Fibroblast of skin of back (primary cell): ENCODE data around the gene NFASC.

Experiments used
- DNase-seq: peaks from one replicate; pipeline ENCODE4 v3.0.0-alpha.2; 2013

The NFASC gene

DNA sequence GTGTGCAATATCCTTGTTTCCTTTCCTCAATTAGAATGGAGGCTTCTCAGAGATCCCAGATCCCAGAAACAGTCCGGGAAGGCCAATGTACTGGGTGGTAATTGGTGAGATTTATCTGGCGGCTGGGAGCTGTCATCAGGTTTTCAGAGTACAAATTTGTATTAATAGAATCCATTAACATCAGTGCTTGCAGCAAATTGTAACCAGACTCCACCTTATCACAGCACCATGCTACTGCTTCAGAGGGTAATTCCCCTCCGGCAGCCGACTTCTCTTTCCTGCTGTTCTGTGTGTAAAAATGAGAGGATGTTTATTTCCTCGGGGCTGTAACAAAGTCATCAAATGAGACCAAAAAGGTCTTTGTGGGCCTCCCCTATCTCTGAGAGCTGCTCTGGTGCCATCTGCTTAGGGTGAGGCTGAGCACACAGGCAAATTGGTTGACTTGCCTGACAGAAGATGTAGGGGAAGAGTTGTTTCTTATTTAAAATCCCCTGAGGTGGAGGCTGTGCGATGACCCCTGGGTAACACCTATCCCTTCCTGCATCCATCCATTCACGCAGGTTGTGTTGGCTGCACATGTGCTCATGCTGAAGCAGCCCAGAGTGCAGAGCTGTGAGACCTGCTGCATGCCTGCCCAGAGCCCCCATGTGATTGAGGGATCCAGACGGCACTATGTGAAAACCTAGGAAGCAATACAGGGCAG, 19.2 kb downstream of the NFASC start:
- DNase-seq: no peak

DNA sequence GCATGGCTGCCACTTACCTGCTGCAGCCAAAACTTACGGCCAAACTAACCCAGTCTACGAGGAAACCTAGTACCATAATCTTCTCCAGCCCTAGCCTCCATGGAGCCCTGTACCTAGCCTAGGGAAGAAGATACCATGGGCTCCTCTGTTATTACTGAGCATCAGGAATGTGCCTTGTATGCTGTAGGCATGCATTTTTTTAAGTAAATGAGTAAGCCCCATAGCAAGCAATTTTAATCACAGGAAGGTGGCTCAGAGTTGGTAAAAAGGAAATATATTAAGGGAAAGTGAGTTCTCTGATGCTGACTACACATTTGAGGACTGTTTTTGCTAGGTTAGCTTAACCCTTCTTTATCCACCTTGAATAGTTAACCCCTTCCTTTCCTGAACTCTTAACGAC, 21.2 kb downstream of the NFASC start:
- DNase-seq: no peak

DNA sequence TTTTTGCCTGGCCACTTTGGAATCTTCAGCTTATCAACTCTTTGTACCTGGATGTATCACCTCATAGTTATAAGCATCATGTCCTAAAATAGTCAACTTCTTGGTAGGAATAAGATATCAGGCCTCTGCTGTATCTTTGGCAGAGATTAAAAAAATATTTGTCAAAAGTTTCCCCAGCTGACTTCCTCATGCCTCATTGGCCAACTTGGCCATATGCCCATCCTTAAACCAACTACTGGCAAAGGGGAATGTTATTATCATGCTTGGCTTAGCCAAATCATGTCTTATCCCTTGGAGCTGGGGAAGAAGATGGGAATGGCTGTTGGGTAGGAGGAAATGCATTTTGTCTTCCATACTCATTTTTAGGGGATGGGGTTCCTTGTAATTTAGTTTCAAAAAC, 23.4 kb downstream of the NFASC start:
- no peak for DNase-seq

DNA sequence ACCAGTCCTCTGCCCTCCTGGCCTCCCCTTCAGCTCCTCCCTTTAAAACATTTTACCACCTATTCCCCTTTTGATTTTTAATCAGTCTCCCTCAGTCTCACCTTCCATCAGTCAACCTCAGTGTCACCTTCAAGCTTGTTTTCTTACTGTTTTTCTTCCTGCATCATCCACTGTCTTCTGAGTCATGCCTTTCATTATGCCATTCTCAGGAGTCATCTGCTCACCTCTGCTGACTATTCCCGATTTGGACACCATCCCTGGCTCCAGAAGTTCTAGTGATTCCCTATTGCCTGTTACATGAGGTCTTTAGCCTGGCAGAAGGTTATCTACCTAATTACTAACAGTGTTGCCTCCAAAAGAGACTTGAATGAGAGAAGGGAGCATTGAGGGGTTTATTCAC, 23.9 kb downstream of the NFASC start:
- DNase-seq: no peak

DNA sequence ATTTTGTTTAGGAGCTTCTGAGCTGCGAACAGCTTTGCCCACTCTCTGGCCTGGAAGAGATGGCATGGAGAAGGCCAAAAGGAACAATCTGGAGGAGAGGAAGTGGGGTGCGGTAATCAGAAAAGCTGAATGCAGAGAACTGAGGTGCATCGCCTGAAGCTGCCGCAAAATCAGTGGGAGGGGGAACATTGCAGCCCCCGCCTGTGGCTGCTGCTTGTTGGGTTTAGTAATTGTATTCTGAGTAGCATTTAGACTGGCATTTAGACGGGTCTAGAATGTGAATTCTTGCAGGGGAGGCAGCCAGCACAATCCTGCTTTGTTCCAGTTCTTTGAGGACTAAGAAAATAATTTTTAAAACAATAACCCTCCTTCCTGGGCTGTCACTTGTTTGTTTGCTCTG, 25.4 kb downstream of the NFASC start:
- DNase-seq: no peak

DNA sequence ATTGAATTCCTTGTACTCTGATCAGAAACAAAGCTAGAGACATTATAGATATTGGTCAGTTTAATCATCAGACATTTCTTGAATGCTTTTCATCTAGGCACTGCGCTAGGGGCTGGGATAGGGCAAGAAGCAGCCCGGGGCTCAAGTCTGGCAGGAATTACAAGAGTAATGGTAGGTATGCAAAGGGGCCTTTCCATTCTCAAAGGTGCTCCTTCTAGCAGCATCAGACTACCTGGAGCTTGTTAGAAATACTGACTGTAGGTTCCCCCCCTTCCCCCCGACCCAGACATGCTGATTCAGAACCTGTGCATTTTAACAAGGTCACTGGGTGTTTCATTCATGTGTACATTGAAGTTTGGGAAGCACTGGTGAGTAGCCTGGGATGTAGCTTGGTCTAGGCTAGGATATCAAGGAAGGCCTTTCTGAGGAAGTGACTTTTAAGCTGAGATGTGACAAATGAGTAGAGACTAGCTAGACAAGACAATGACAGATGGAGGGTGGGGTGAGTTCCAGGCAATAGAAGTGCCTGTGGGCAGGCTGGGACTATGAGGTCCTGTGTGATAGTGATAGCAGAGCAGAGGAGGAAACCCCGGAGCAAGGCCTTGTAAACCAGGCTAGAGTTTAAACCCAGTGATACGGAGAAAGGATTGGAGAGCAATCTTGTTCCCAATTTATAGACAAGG, 26.3 kb downstream of the NFASC start:
- DNase-seq: no peak

DNA sequence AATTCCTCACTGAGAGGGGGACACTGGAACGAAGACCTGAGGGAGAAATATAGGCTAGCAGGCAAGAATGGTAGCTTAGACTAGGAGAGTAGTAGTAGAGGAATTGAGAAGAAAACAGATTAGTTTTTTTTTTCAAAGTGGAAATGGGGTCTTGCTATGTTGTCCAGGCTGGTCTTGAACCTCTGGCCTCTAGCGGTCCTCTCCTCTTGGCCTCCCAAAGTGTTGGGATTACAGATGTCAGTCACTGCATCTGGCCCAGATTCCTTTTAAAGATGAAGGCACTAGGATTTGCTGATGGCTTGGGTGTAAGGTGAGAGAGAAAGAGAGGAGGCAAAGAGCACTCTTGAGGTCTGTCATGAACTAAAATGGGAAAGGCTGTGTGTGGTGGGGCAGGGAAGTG, 30.1 kb downstream of the NFASC start:
- no peak for DNase-seq

DNA sequence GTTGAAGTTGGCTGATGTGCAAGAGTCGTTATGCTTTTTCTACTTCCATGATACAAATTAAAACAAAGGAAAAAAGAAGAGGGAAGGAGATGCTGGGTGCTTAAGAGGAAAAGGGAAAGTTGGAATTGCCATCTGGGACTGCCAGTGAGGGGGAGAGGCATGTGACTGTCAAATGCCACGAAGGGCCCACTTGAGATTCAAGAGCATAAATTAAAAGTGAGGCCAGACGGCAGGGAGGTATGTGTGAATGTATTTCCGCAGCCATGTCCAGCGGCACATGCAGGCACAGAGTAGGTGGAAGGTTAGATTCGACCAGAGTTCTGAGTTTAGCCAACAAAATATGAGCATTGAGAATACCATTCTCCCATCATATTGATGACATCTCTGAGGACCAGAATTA, 32.0 kb downstream of the NFASC start:
- no peak for DNase-seq

DNA sequence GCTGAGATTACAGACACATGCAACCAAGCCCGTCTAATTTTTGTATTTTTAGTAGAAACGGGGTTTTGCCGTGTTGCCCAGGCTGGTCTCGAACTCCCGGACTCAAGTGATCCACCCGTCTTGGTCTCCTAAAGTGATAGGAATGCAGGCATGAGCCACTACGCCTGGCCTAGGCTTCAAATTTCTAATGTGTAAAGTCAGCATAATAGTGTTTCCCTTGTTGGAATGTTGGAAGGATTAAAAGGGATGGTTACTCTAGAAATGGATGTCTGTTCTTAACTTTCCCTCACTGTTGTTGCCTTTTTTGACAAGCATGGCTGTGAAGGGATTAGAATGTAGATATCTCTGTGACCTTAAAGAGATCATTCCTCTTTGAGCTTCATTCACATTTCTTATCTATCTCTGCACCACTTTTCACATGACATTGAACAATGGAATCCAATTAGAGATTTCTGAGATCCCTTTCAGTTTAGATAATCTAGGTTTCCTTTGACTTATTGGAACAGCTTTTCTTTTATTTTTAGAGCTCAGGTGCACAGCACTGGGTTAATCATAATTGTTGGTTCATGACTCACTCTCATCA, 33.7 kb downstream of the NFASC start:
- DNase-seq: no peak

DNA sequence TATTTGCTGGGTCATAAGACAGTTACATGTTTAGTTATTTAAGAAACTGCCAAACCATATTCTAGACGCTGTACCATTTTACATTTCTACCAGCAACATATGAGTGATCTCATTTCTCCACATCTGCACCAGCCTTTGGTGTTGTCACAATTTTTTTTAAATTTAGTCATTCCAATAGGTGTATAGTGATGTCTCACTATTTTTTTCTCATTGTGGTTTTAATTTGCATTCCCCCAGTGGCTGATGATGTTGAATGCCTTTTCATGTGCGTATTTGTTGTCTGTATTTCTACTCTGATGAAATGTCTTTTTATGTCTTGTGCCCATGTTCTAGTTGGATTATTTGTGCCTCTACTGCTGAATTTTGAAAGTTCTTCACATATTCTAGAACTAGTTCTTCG, 38.4 kb downstream of the NFASC start:
- no peak for DNase-seq

DNA sequence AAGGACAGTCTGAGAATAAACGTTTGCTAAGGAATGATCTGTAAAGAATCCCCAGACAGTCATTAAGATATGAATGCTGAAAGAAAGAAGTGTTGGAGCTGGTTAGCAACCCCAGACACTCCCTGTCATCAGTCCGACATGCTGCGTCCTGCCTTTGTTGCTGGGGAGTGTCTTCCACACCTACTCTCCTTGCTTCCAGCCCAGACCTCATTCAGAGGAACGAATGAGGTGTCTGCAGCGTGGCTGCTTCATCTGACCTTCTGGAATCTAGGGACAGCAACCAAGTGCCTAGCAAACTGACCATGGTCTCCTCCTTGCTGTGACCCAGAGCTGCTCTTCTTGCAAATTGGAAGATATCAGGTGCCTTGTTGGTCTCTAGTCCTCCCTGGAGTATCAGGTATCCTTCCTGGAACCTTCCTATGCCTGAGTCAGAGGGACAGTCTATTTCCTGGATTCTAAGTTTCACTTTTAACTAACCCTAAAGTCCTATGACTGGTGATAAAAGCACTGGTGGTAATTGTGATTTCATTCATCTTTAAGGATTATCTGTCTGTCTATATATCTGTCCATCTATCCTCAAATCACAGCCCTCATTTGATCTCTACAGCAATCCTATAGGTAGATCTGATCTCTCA, 45.3 kb downstream of the NFASC start:
- no peak for DNase-seq

DNA sequence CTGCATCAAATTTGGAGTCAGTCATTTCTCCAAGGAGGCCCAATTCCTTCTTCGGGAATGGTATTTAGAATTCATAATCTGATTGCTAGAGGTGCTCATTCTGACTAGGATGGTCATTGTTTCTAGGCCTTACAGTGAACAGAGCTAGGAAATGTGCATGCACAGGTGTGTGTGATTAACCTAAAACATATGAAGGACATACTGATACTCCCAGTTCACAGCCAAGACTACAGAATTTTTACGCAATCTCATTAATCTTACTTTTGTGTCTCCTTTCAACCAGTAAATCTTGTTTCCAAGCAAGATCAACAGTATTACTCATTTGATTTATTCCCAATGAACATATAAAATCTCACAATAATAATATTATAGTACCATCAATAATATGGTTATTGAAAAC, 47.1 kb downstream of the NFASC start:
- DNase-seq: no peak

DNA sequence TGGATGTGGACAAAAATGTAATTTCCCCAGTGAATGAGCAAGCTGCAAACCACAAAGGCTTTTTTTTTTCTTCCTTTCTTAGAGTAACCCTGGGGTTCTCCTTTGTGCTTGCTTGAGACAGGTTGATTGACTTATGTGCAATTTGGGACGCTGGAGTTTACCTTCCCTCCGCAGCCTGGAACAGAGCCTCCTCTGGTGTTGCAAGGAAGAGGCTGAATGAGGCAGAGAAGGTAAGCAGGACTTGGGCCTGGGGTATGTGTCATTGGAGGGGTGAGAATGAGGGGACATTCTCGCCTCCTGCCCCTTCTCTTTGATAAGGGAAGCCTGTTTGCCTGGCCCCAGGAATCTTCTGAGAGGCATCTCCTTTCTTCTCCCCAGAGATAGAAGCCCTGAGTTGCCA, 49.8 kb downstream of the NFASC start:
- DNase-seq: no peak

DNA sequence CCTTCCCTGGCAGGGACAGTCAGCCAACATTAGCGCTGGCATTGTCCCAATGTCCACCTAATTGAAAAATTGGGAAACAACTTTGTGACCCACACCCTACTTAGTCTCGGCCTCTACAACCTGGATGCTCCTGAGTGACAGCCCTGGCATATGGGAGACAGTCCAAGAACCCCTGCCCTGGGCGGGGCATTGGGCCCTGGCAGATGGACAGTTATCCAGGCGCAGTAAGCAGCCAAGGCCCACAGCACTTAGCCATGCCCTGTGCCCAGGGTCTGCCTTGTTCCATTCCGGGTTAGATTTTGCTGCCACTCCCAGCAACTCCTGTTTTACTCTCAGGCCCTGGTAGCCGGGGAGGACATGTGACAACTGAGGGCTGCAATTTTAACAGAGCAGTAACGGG, 50.3 kb downstream of the NFASC start:
- DNase-seq: no peak

DNA sequence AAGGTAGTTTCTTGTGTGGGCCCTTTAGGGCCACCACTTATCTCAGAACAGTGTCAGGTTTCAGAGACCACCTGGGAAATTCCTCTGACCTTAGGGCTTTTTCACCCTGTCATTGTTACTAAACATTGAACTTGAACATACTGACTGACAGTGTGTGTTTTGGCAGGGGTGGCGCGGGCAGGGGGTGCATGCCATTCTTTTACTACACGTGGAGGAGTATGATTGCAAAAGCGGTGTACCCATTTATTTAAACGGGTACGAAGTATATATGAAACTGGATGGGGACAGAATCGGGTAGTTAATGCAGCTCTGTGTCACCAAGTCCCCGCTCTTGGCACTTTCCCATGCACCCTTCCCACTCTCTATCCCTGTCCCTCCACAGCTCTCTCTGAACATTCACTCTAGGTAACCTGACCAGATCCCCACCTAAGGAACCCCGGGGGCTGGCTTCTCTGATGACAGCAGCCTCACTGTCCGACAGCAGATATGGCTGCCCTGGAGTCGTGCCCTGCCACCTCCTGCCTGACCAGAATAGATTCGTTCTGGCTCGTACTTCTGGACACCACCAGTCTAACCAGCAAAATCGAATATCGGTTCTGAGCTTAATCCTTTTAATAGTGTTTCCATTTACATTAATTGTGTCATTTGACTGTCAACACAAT, 51.3 kb downstream of the NFASC start:
- no peak for DNase-seq

DNA sequence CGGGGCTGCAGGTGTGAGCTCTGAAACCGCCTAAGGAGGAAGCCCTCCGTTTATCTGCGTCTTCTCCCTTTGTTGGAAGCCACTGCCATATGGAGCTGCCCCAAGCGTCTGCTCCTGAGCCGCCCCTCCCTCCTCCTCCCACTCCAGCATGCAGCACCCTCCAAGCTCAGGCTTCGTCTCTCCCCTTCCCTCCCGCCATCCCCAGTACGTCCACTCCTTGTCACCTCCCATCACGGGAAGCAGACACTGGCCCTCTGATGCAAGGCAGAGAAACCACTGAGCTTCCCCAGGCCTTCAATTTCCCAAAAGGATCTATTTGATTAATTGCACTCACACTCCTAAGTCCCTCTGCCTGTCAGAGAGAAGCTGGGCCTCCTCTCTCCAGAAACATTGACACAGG, 52.5 kb downstream of the NFASC start:
- DNase-seq: no peak

DNA sequence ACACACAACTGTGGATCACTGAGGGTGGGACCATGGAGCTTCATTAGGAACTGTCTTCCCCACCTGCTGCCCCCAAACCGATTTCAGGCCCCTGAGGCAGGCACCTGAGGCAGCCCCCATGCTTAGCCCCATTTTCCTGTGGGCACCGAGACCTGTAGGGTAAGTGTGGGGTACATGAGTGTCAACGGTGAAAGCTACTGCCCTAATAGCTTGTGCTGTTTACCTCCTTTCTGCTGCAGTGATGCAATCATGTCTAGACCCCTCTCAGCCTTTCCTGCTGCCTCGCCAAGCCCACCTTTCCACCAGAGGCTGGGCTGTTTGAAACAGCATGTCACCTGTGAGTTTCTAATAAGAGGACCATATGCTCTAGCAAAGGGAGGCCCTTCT, 53.0 kb downstream of the NFASC start:
- no peak for DNase-seq

DNA sequence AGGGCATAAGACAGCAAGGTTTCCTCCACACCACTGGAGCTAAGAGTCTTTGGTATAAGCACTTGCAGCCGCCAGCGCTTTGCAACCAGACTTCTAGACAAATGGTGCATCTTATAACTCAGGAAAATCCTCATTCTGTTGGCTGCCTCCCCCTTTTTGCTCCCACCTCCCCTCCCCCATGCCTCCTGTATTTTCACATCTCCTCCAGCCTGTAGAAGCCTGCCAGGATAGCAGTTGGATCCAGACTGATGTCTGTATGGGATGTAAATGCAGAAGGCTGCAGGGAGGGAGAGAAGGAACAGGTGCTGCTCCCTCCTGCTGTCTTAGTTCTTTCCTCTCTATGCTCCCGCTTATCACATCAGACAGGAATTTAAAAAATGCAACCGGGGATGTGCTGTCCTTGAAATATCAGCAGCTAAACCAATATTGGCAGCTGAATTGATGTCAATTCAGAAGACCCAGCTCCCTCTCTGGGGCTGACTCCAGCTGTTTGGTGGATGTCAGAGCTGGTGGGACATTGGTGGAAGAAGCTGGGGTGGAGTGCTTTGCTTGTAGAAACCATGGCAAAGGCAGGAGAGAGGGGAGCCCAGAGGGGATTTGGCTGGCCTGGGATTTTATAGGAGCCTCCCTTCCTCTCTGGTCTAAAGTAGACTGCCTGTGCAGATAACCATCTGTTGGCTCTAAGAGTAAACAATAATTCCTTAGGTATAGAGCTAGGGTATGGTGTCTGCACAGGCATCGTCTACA, 53.5 kb downstream of the NFASC start:
- DNase-seq: peak; percentile 10

DNA sequence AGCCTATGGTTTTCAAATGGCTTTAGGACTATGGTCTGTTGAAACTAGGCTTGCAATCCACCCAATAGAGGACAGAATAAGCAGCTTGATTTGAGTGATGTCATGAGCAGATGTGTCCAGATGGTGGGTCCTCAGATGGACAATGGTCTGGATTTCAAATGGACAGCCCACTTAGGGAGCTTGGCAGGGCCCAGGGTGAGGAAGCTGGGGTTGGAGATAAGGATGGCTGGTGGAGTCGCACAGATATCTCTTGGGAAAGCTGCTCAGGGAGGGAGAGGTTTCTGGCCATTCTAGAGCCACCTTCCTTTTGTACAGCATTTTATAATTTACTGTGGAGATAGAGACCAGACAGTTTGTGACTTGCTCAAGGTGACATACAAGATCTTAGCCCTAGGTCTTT, 55.0 kb downstream of the NFASC start:
- no peak for DNase-seq

DNA sequence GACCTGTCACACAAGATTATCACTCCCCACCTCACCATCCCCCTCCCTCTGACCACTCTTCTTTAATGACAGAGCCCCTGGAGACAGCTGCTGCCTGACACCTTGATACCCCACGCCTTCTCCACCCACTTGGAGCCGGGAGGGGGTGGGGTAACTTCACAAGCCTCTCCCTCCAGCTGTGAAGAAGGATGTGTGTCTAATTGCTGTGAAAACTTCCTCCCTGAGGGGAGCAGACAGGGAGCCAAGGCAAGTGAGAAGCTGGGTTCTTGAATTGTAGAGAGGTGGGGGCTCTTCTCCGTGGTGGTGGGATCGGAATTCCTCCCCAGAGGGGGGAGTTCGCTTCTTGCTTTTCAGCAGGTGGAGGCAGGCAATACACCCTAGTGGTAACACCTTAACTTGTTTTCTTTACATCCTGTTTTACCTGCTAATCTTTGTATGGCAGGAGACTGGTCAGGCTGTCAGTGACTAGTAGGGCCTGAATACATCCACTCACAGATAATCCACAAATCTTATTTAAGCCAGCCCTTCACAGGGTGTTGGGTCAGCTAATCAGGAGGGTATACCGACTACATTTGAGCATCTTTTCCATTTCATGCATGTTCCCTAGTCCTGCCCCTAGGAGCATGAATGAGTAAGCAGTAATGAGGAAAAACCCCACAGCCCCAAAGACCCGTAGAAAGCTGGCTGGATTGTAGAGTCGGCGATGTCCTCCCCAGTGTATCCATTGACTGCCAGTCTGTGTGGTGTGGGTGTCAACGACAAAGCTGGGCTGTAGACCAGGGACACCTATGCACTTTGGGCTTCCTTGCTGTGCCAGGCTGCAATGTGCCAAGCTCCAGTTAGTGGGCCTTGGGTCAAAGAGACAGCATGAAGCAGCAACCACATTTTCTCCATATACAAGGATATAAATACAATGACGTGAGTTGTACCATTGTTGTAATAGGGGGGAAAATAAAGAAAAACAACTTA, 57.3 kb downstream of the NFASC start:
- no peak for DNase-seq
